Kidney tubule cell (primary cell): Measurements from ENCODE around the gene CREB5.
"Not testable (repeated sequence)": the region's sequence is repeated elsewhere in the genome, so short reads cannot be mapped to it uniquely, and the experiment has no call there.

ENCODE experiments used
- DNase-seq: peaks from one replicate; pipeline ENCODE4 v3.0.0-alpha.2; 2018; ENCODE audit warnings: low spot score

CREB5 gene

GRCh38 chr7:28582226-28582625 lies 169.9 kb downstream of the CREB5 start:
- no peak for DNase-seq

GRCh38 chr7:28584235-28584634 lies 171.9 kb downstream of the CREB5 start:
- no peak for DNase-seq

- no peak for DNase-seq
These were observed 174.4 kb downstream of the CREB5 start for GRCh38 chr7:28586736-28587135.

GRCh38 chr7:28587211-28587610 lies 174.9 kb downstream of the CREB5 start:
- DNase-seq, result peak; percentile 61

- DNase-seq, result no peak
These were observed 176.3 kb downstream of the CREB5 start for GRCh38 chr7:28588602-28589001.

GRCh38 chr7:28591041-28591674 lies 178.8 kb downstream of the CREB5 start:
- no peak for DNase-seq

- no peak for DNase-seq
These were observed 179.5 kb downstream of the CREB5 start for GRCh38 chr7:28591725-28592349.

GRCh38 chr7:28592861-28593260 lies 180.5 kb downstream of the CREB5 start:
- no peak for DNase-seq

GRCh38 chr7:28595076-28595475 lies 182.8 kb downstream of the CREB5 start:
- no peak for DNase-seq

GRCh38 chr7:28595801-28596200 lies 183.5 kb downstream of the CREB5 start:
- no peak for DNase-seq

GRCh38 chr7:28596245-28596935 lies 184.1 kb downstream of the CREB5 start:
- DNase-seq, result peak; percentile 22

GRCh38 chr7:28597284-28597683 lies 185.0 kb downstream of the CREB5 start:
- DNase-seq, result no peak

GRCh38 chr7:28598037-28598436 lies 185.7 kb downstream of the CREB5 start:
- not testable (repeated sequence) for DNase-seq

GRCh38 chr7:28598586-28598985 lies 186.3 kb downstream of the CREB5 start:
- DNase-seq, result no peak

GRCh38 chr7:28599411-28599810 lies 187.1 kb downstream of the CREB5 start:
- DNase-seq, result no peak

GRCh38 chr7:28602282-28602681 lies 190.0 kb downstream of the CREB5 start:
- DNase-seq, result no peak

- no peak for DNase-seq
These were observed 193.2 kb downstream of the CREB5 start for GRCh38 chr7:28605427-28606085.

GRCh38 chr7:28606421-28606820 lies 194.1 kb downstream of the CREB5 start:
- DNase-seq, result no peak

GRCh38 chr7:28607855-28608193 lies 195.5 kb downstream of the CREB5 start:
- no peak for DNase-seq

GRCh38 chr7:28608237-28608656 lies 195.9 kb downstream of the CREB5 start:
- no peak for DNase-seq

GRCh38 chr7:28608731-28609130 lies 196.4 kb downstream of the CREB5 start:
- DNase-seq, result peak; percentile 74

- DNase-seq, result no peak
These were observed 197.3 kb downstream of the CREB5 start for GRCh38 chr7:28609608-28610007.

GRCh38 chr7:28611399-28611897 lies 199.1 kb downstream of the CREB5 start:
- peak; percentile 53 for DNase-seq
